NCI-H2196 (cell line): ENCODE data around the gene NR2C2AP.
"Not testable (repeated sequence)": the region's sequence is repeated elsewhere in the genome, so short reads cannot be mapped to it uniquely, and the experiment has no call there.

Experiments used
- DNase-seq: peaks from one replicate; lab custom pipeline; 2025; ENCODE audit not compliant: unreplicated experiment; lab: John Stamatoyannopoulos, UW

The NR2C2AP gene

GRCh38 chr19:19185853-19186740, 17.1 kb downstream of the NR2C2AP start:
- DNase-seq: peak; percentile 62

- no peak for DNase-seq
Observed at GRCh38 chr19:19181488-19181998, 21.7 kb downstream of the NR2C2AP start.

- no peak for DNase-seq
Observed at GRCh38 chr19:19179548-19180441, 23.4 kb downstream of the NR2C2AP start.

- no peak for DNase-seq
Observed at GRCh38 chr19:19176950-19177349, 26.3 kb downstream of the NR2C2AP start.

- not testable (repeated sequence) for DNase-seq
Observed at GRCh38 chr19:19173243-19173642, 30.0 kb downstream of the NR2C2AP start.

- DNase-seq: peak; percentile 13
Observed at GRCh38 chr19:19171821-19172532, 31.2 kb downstream of the NR2C2AP start.

GRCh38 chr19:19170873-19171672, 32.1 kb downstream of the NR2C2AP start:
- DNase-seq: no peak

- DNase-seq: peak; percentile 92
Observed at GRCh38 chr19:19170053-19170872, 33.0 kb downstream of the NR2C2AP start, which contains the start of gene MEF2B. Gene MEF2B (minus strand): TSS chr19:19170263. CDS start chr19:19150735, 19,528 bp downstream.

GRCh38 chr19:19169236-19170052, 33.8 kb downstream of the NR2C2AP start:
- DNase-seq: no peak

GRCh38 chr19:19167612-19168011, 35.6 kb downstream of the NR2C2AP start:
- DNase-seq: no peak

- no peak for DNase-seq
Observed at GRCh38 chr19:19165396-19165795, 37.8 kb downstream of the NR2C2AP start.

GRCh38 chr19:19162495-19162894, 40.7 kb downstream of the NR2C2AP start:
- no peak for DNase-seq

- DNase-seq: no peak
Observed at GRCh38 chr19:19160461-19161035, 42.7 kb downstream of the NR2C2AP start.

GRCh38 chr19:19159534-19159933, 43.7 kb downstream of the NR2C2AP start:
- DNase-seq: no peak

- no peak for DNase-seq
Observed at GRCh38 chr19:19157808-19158207, 45.4 kb downstream of the NR2C2AP start.

- DNase-seq: no peak
Observed at GRCh38 chr19:19155495-19156219, 47.6 kb downstream of the NR2C2AP start.

GRCh38 chr19:19154768-19155494, 48.3 kb downstream of the NR2C2AP start:
- no peak for DNase-seq
